Endometrial microvascular endothelial cells (primary cell): Measurements from ENCODE around the gene OR5AU1. TPM values are rescaled to one million over a fixed set of nuclear protein-coding genes. Genes with fewer than 3 reads are reported as not detected.

Source experiments
- in situ Hi-C: cut with HindIII; loops from 2 replicates; pipeline ENCODE4 v1.10.0; 2017; ENCODE audit warnings: low sequenced_read_pairs, low pct_unique_long_range_greater_than_20kb; ENCODE audit errors: inconsistent ontology term
- total RNA-seq: library from RNA; depleted of rRNA; stranded (reverse); fragments of >200 nt; gene quantifications from one replicate; pipeline ENCODE4 v1.2.3, GENCODE V29; 2015; ENCODE audit errors: inconsistent ontology term

OR5AU1 gene
- not detected for total RNA-seq

GRCh38 chr14:21155963-21156362, at the start of gene OR5AU1:
OR5AU1 (minus strand) TSS chr14:21156063; CDS start chr14:21155872, 191 bp downstream.
- in situ Hi-C loops = no loop called here

DNA sequence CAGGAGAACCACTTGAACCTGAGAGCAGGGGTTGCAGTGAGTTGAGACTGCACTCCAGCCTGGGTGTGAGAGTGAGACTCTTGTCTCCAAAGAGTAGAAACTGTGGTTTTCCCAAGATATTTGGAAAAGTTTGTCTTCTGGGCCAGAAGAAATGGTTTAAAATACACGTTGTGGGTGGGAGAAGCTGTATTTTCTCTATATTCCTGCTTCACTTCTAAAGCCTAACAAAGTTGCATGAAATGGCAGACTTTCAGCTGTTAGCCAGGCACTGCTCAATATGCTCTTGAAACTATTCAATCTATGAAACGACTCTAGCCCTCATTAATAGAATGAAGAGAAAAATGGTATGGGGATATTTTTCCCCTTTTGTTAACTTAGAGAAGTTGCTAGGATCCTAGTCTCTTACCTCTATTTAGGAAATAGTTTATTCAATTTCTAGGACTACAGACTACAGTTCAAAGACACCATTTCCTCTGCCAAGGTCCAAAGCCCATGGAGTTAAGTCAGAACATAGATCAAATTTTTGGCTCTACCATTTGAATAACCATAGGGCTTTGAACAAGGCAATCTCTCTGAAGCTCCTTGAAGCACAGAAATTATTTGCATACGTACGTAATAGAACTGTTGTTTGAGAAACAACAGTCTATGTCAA, 49.3 kb upstream of the OR5AU1 start:
- in situ Hi-C loops = no loop called here

- in situ Hi-C loops = no loop called here
Measured at GRCh38 chr14:21204167-21205025, 48.5 kb upstream of the OR5AU1 start.

GRCh38 chr14:21203470-21204166, 47.8 kb upstream of the OR5AU1 start:
- in situ Hi-C loops = no loop called here

GRCh38 chr14:21202463-21203358, 46.8 kb upstream of the OR5AU1 start:
- in situ Hi-C loops = no loop called here

- in situ Hi-C loops = no loop called here
Measured at GRCh38 chr14:21201732-21202462, 46.0 kb upstream of the OR5AU1 start.

GRCh38 chr14:21200752-21201461, 45.0 kb upstream of the OR5AU1 start:
- in situ Hi-C loops = no loop called here

DNA sequence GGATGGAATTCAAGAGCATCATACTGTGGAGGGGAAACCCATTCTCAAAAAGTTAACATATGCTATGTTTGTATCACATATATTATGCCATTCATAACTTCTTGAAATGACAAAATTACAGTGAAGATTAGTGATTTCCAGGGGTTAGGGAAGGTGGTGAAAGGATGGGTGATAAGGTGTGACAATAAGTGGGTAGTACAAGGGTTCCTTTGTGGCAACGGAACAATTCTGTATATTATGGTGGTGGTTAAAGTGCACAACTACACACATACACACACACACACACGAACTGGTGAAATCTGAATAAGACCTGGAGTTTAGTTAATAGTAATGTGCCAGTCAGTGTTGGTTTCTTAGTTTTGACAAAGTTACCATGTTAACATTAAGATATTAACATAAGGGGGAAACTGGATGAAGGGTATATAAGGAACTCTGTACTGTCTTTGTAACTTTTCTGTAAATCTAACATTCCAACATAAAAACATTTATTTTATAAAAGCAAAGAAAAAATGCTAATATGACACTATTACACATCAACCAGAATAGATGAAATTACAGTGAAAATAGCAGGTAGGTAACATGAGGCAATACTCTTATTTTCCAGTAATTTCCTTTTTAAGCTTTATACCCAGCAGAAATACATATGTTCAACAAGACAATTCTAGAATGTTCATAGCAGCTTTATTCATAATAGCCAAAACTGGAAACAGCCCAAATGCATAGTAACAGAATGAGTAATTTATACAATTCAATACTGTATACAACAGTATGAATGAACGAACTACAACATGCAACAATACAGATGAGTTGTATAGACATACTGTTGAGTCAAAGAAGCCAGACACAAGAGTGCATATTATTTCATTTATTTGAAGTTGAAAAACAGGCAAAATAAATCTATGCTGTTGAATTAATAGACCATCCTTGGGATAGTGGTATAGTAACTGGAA, 44.0 kb upstream of the OR5AU1 start:
- in situ Hi-C loops = no loop called here

GRCh38 chr14:21197418-21198205, 41.7 kb upstream of the OR5AU1 start:
- in situ Hi-C loops = no loop called here

DNA sequence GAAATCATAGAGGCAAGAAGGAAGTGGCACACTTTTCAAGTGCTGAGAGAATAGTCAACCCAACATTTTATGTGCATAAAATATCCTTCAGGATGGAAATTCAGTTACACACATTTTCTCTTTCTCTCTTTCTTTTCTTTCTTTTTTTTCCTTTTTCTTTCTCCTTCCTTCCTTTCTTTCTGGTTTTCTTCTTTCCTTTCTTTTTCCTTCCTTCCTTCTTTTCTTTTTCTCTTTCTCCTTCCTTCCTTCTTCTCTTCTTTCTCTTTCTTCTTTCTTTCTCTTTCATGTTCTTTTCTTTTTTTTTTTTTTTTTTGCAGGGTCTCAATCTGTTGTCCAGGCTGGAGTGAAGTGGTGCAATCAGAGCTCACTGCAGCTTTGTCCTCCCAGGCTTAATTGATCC, 38.7 kb upstream of the OR5AU1 start:
- in situ Hi-C loops = no loop called here

DNA sequence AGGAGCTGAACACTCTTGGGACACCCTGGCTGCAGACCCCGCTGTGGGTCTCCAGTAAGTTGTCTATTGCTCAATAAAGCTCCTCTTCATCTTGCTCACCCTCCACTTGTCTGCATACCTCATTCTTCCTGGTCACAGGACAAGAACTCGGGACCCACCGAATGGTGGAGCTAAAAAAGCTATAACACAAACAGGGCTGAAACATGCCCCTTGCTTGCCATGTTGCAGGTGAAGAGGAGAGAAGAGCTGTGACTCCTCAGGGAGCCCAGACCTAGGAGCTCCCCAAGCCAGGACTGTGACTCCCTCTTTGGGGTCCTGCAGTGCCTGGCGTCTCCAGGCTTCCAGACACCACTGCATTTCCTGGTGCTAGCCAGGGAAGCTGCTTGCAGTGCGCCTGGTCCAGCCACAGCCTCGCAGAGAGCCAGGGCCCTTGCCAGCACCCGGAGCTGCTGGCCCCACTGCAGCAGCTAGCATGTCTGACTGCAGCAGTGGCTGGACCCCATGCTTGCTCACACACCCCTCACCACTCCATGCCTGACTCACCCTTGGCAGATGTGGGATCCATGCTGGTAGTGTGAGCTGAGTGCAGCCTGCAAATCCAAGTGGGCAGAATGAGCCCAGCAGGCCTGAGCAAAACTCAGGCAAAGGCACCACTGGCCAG, 37.1 kb upstream of the OR5AU1 start:
- in situ Hi-C loops = no loop called here

GRCh38 chr14:21192447-21192822, 36.6 kb upstream of the OR5AU1 start:
- in situ Hi-C loops = no loop called here

DNA sequence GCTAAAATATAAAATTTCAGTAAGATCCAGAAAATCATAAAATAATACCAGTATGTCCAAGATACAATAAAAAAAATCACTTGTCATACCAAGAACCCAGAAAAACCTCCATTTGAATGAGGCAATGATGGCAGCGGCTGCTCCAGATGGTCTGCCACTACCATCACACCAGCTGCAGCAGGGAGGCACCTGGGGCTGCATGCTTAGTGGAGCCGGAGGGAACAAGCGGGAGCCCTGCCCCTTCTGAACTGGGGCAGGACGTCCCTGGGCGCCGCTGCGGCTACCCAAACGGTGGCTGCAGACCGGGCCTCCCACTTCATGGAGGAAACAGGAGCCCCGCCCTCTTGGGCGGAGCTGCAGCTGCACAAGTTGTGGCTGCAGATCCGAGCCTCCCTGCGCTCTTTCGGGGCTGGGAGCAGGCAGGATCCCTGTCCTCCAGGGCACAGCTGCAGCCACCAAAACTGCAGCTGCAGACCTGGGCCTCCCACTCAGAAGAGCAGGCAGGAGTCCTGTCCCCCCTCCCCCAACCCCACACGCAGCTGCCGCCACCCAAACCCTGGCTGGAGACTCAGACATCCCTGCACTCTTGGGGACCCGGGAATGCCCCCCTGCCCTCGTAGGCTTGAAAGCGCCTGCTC, 36.1 kb upstream of the OR5AU1 start:
- in situ Hi-C loops = no loop called here

- in situ Hi-C loops = no loop called here
Measured at GRCh38 chr14:21191261-21191808, 35.5 kb upstream of the OR5AU1 start.

DNA sequence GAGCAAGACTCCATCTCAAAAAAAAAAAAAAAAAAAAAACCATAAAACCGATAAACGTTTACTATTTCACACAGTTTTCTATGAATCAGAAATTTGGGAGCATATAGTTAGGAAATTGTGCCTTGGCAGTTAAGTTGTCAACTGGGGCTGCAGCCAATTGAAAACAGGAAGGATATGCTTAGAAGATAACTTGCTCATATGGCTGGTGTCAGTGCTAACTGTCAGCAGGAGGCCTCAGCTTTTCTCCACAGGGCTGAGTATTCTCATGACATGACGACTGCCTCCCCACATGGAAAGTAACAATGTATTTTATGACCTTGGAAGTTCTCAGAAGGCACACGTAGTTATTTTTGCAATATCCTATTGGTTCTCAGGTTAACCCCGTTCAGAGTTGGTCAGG, 29.6 kb upstream of the OR5AU1 start:
- in situ Hi-C loops = no loop called here
